OCI-LY7 (cell line): Measurements from ENCODE around the gene KIF16B.

Source experiments
- EZH2phosphoT487 ChIP-seq: fragments of 200-600 bp; sonication (generic); IDR thresholded peaks from 2 replicates; pipeline ENCODE4 v1.6.1; 2018; ENCODE audit warnings: low read depth, borderline replicate concordance, mild to moderate bottlenecking, mixed run types, antibody characterized with exemption, low read length, moderate library complexity, mixed read lengths
- TF ChIP-seq, protein P1 (sequence below): fragments of 200-600 bp; sonication (generic); conservative IDR thresholded peaks from 2 replicates; pipeline ENCODE4 v1.5.1; 2014; ENCODE audit warnings: mild to moderate bottlenecking, antibody characterized with exemption, low read length, moderate library complexity, mixed read lengths

- TF ChIP-seq, protein P1, sequence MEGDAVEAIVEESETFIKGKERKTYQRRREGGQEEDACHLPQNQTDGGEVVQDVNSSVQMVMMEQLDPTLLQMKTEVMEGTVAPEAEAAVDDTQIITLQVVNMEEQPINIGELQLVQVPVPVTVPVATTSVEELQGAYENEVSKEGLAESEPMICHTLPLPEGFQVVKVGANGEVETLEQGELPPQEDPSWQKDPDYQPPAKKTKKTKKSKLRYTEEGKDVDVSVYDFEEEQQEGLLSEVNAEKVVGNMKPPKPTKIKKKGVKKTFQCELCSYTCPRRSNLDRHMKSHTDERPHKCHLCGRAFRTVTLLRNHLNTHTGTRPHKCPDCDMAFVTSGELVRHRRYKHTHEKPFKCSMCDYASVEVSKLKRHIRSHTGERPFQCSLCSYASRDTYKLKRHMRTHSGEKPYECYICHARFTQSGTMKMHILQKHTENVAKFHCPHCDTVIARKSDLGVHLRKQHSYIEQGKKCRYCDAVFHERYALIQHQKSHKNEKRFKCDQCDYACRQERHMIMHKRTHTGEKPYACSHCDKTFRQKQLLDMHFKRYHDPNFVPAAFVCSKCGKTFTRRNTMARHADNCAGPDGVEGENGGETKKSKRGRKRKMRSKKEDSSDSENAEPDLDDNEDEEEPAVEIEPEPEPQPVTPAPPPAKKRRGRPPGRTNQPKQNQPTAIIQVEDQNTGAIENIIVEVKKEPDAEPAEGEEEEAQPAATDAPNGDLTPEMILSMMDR = no peak
- TF ChIP-seq EZH2phosphoT487 = no peak
Measured at GRCh38 chr20:16539280-16540021, 33.8 kb downstream of the KIF16B start.
